Fibroblast of the aortic adventitia (primary cell): ENCODE measurements around the gene ZFPL1. TPM values are rescaled to one million over a fixed set of nuclear protein-coding genes. Genes with fewer than 3 reads are reported as not detected.

ENCODE experiments used
- DNase-seq: peaks from one replicate; pipeline ENCODE4 v3.0.0-alpha.2; 2010; ENCODE audit warnings: low read depth
- H3K4me3 ChIP-seq: 2 replicates; pipeline ENCODE4 v1.5.1; 2011; ENCODE audit warnings: low read depth, mild to moderate bottlenecking, control low read depth, low read length, moderate library complexity
- total RNA-seq: library from RNA; depleted of rRNA; stranded (reverse); fragments of >200 nt; gene quantifications from 2 replicates; pipeline ENCODE4 v1.2.3, GENCODE V29; 2012; ENCODE audit warnings: low replicate concordance
- TF ChIP-seq, protein P1 (sequence below): IDR thresholded peaks from 2 replicates; pipeline ENCODE4 v1.5.1; 2011; ENCODE audit warnings: mild to moderate bottlenecking, low read length, control low read depth, inconsistent platforms; ENCODE audit not compliant: insufficient read depth

Gene ZFPL1
- total RNA-seq, 1 donor = 42.5 TPM

DNA sequence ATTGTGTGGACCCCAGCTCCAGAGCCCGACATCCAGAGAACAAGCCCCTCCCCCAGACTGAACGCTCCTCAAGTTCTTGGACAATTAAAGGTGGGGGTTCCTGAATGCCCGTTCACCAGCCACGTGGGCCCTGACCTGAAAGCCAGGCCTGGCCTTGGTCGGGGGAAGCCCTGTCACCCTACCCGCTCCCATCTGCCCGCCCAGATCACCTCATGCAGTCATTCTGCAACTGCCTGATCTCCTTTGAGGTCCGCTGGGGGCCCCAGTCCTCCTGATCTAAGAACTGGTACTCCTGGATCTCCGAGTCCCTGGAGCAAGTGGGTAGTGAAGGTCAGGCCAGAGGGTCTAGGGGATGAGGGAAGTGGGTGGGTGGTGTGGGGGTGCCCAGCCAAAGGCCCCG lies 16.6 kb upstream of the ZFPL1 start:
- DNase-seq = no peak
- TF ChIP-seq, protein P1, sequence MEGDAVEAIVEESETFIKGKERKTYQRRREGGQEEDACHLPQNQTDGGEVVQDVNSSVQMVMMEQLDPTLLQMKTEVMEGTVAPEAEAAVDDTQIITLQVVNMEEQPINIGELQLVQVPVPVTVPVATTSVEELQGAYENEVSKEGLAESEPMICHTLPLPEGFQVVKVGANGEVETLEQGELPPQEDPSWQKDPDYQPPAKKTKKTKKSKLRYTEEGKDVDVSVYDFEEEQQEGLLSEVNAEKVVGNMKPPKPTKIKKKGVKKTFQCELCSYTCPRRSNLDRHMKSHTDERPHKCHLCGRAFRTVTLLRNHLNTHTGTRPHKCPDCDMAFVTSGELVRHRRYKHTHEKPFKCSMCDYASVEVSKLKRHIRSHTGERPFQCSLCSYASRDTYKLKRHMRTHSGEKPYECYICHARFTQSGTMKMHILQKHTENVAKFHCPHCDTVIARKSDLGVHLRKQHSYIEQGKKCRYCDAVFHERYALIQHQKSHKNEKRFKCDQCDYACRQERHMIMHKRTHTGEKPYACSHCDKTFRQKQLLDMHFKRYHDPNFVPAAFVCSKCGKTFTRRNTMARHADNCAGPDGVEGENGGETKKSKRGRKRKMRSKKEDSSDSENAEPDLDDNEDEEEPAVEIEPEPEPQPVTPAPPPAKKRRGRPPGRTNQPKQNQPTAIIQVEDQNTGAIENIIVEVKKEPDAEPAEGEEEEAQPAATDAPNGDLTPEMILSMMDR = no peak
- no peak overlapping the region for H3K4me3 ChIP-seq

DNA sequence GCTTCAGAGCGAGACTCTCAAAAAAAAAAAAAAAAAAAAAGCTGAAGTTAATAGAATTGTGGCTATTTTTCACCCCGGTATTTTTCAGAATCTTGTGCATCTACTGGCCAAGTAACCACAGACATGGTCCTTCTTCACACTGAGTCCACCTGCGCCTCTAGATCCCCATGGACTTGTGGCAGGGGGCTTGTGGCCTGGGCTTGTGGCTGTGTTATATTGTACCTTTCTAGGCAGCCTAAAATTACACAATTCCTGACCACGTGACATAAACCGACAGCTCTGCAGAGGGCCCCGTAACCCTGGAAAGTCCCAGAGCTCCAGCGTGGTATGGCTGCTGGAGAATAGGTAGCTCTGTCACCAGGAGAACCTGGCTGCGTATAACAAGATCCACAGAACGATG lies 14.8 kb upstream of the ZFPL1 start:
- TF ChIP-seq, protein P1 = no peak
- DNase-seq = no peak

DNA sequence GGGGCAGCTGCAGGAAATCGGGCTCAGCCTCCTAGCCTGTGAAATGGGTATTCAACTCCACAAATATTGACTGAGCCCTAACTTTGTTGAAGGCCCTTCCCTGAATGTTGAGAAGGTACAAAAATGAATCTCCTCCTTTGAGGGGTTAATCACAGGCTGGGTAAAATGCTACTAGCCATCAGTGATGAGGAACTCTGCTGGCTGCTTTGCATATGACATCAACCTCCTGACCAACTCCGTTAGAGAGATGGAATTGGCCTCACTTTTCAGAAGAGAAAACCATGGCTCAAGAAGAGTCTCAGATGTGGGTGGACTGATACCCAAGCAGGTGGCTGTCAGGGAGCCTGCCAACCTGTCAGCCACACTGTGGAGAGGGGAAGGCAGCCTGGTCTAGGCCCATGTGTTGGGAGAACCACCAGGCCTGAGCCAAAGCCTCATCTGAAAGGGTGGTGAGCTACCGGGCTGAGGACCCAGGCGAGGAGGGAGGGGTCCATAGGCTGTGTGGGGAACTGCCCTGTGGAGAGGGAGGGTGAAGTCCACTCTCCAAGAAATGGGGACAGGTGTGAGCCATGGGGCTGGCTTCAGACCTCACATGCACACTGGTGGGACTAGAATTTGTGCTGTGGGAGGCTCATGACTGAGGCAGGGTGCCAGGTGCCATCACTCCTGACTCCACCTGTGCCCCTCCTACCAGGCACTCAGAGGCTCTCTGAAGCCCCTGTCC lies 12.0 kb upstream of the ZFPL1 start:
- no peak overlapping the region for H3K4me3 ChIP-seq
- no peak for DNase-seq
- TF ChIP-seq, protein P1 = no peak

More for the DNA sequence above, 14.8 kb upstream of the ZFPL1 start:
- H3K4me3 ChIP-seq = no peak overlapping the region

DNA sequence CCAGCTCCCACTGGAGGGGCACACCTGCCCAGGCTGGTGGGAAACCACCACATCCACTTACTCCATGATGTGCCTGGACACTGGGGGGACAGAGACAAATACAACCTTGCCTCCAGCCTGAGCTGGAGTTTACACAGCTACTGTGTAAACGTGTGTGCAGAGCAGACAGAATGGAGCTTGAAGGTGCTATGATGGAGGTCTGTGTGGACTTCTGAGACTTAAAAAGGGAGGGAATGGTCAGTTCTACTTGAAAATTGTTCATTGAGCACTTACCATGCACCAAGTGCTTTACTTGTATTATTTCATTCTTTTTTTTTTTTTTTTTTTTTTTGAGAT lies 11.4 kb upstream of the ZFPL1 start:
- H3K4me3 ChIP-seq = no peak overlapping the region
- TF ChIP-seq, protein P1 = no peak
- no peak for DNase-seq

DNA sequence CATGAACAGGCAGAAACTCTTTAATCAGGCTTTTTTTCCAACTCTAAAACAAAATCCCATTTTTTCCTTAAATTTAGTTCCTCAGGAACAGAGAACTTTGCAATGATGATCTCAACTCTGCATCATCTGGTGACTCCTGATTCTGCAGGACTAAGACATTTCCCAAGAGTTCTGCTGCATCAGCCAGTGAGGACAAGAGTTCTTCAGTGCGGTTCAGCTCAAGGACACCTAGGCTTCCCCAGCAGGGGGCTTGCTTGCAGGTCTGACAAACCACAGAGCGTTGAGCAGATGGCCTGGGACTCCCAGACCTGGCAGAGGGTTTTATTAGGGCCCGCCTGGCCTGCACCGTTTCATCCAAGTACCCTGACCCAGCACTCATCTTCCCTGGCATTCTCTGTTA lies 6.6 kb upstream of the ZFPL1 start:
- DNase-seq = no peak
- no peak overlapping the region for H3K4me3 ChIP-seq
- TF ChIP-seq, protein P1 = no peak

DNA sequence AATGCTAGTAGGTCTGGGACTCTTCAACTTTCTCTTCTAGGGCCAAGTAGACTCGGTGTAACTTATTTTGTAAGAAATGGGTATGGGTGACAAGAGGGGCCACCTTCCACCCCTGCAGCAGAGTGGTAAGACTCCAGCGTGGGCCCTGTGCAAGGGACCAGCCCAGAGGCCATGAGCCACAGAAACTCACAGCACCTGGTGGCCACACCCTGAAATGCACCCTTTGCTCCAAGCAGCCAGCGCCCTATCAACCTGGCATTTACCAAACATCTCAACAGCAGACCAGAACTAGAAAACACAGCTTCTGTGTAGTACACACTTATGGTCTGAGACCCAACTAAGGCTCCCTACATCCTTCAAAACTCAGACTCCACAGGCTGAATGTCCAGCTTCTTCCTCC lies 5.9 kb upstream of the ZFPL1 start:
- TF ChIP-seq, protein P1 = peak; percentile 59
- H3K4me3 ChIP-seq = no peak overlapping the region
- DNase-seq = peak; percentile 28

DNA sequence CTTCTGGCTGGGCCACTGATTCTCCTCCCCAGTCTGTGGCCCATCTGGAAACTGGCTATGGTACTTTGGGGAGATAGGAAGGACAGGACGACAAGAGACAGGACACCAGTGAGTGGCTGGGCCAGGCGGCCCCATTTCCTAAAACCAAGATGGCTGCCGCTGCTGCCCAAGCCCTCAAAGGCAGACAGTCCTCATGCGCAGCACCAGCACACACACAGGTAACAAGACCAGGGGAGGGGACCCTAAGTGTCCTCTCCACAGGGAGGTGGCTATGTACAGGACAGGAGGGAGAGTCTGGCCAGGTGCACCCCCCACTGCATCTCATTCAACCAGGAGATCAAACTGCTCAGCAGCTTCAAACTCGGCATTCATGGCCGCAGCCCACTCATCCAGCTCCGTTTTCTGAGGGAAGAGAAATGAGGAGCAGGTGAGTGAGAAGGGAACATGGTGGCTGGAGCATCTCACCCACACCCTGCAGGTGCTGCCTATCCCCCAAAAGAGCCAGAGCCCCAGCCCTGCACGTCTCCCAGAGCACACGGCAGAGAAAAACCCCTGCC lies 5.2 kb upstream of the ZFPL1 start:
- TF ChIP-seq, protein P1 = no peak
- no peak for DNase-seq
- H3K4me3 ChIP-seq = no peak overlapping the region
